NCI-H2029 treated with DMSO at 0.1 percent for 48 hours (cell line): ENCODE results near the gene ATAD1.
"Not testable (repeated sequence)": the region's sequence is repeated elsewhere in the genome, so short reads cannot be mapped to it uniquely, and the experiment has no call there.

Experiments
- DNase-seq: peaks from one replicate; lab custom pipeline; 2025; lab: John Stamatoyannopoulos, UW

ATAD1 gene

DNA sequence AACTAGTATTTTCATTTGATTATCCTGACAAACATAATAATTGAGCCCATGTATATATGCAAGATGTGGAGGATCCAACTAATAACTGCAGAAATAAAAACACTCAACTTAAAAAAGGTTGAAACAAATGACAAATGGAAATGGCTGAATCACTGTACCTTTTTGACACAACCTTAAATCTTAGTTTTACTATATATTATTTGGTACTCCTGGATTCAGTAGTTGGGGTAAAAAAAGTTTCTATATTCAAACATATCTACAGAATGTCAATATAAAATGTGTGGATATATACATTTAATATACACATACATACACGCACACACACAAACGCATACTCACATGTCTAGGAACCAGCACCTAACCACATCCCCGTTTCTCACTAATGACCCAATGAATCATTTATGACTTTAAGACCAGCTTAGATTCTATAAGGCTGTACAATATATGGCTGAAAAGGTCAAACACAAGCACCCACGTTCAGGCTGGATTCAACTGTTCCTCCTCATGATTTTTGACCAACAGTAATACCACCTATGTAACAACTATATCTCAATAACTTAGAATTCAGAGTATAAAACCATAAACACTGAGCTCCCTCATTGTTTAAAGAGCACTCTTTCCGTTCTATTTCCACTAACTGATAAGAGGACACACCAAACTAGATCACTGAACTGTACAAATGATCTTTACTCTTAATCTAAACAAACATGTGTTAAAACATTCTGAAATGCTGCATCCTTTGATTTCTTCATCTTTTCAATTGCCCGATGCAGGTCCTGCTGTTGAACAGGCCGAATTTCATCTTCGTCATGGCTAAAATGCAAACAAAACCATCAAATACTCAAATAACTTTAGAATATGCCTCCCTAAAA is 63.8 kb downstream of the ATAD1 start:
- no peak for DNase-seq

GRCh38 chr10:87752566-87752965 is 65.5 kb downstream of the ATAD1 start:
- no peak for DNase-seq

DNA sequence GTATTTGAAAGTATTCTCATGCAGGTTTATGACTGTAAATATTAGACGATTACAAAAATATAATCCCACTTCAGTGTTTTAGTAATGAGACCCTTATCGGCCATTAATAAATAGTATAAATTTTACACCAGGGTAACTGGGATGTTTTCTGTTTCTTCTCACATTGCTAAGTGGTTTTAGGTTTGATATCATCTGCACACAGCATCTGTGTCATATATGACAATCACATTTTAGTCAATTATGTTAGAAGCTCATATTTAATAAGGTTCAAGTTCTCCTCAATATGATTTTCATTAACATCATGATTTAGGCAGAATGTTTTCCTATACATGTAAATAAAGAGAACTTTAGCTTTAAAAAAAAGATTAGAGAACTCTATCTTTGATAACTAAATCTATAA is 66.8 kb downstream of the ATAD1 start:
- DNase-seq, result no peak

- no peak for DNase-seq
Measured at GRCh38 chr10:87750817-87751216, 67.2 kb downstream of the ATAD1 start.

DNA sequence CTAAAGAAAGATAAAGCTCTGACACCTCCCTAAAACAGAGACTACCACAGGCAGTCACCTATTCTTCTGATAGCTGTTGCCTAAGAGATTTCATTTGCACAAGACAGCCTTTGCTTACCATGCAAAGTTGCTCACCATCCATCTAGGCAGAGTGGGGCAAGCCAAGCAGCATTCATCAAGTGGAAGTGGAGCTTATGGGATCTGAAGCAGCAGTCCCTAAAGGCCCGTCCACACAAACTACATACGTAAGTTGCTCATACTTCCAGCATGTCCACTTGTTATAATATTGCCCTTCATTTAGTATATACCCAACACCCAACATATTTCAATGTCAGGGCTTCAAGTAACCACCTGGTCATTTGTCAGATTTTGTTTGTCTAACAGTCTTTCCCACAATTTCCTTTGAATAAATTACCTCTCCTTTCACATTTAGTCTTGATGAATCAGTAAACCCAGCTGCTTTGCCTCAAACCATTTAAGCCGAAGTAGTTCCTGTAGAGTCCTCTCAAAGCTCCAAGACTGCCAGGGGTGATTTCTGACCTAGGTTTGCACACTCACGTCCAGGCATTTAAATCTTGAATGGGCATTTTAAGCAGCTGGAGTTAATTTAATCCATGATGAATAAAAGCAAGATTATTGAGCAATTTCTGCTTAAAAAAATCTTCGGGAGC is 67.9 kb downstream of the ATAD1 start:
- DNase-seq, result no peak

DNA sequence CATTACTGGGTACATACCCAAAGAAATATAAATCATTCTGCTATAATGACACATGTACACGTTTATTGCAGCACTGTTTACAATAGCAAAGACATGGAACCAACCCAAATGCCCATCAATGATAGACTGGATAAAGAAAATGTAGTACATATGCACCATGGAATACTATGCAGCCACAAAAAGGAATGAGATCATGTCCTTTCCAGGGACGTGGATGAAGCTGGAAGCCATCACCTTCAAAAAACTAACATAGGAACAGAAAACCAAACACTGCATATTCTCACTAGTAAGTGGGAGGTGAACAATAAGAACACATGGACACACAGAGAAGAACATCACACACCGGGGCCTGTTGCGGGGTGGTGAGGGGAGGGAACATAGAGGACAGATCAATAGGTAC is 69.8 kb downstream of the ATAD1 start:
- DNase-seq, result not testable (repeated sequence)

GRCh38 chr10:87746911-87747310 is 71.1 kb downstream of the ATAD1 start:
- no peak for DNase-seq

GRCh38 chr10:87744606-87745005 is 73.4 kb downstream of the ATAD1 start:
- DNase-seq, result no peak

DNA sequence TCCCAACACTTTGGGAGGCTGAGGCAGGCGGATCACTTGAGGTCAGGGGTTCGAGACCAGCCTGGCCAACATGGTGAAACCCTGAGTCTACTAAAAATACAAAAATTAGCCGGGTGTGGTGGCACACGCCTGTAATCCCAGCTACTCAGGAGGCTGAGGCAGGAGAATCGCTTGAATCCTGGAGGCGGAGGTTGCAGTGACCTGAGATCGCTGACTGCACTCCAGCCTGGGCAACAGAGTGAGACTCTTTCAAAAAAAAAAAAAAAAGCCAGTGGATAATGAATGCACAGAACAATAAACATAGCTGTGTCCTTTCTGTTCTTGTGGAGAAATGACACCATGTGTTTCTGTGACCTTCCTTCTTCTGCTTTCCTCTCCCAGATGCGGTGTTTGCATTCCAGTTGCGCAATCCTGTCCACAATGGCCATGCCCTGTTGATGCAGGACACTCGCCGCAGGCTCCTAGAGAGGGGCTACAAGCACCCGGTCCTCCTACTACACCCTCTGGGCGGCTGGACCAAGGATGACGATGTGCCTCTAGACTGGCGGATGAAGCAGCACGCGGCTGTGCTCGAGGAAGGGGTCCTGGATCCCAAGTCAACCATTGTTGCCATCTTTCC is 74.9 kb downstream of the ATAD1 start:
- not testable (repeated sequence) for DNase-seq

DNA sequence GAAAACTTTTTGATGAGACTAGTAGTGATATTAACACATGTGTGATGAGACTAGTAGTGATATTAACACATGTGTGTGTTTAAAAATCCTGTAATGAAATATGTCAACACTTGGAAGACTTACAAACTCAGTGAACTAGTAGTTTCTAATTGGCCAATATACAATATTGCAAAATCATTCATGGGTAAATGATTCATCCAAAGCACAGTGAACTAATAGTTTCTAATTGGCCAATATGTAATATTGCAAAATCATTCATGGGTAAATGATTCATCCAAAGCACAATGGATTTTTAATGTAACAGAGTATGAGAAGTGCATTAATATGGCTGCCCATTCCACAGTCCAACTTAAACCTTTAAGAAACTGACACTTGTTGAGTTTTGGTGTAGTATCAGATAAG is 77.8 kb downstream of the ATAD1 start:
- DNase-seq, result no peak

- no peak for DNase-seq
Measured at GRCh38 chr10:87739703-87740102, 78.3 kb downstream of the ATAD1 start.

DNA sequence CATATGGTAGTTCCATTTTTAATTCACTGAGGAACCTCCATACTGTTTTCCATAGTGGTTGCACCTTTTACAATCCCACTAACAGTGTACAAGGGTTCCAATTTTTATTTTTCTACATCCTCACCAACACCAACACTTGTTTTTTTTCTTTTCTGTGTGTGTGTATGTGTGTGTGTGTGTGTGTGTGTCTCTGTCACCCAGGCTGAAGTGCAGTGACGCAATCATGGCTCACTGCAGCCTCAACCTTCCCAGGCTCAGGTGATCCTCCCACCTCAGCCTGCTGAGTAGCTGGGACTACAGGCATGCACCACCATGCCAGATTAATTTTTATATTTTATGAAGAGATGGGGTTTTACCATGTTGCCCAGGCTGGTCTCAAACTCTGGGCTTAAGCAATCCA is 79.8 kb downstream of the ATAD1 start:
- not testable (repeated sequence) for DNase-seq

DNA sequence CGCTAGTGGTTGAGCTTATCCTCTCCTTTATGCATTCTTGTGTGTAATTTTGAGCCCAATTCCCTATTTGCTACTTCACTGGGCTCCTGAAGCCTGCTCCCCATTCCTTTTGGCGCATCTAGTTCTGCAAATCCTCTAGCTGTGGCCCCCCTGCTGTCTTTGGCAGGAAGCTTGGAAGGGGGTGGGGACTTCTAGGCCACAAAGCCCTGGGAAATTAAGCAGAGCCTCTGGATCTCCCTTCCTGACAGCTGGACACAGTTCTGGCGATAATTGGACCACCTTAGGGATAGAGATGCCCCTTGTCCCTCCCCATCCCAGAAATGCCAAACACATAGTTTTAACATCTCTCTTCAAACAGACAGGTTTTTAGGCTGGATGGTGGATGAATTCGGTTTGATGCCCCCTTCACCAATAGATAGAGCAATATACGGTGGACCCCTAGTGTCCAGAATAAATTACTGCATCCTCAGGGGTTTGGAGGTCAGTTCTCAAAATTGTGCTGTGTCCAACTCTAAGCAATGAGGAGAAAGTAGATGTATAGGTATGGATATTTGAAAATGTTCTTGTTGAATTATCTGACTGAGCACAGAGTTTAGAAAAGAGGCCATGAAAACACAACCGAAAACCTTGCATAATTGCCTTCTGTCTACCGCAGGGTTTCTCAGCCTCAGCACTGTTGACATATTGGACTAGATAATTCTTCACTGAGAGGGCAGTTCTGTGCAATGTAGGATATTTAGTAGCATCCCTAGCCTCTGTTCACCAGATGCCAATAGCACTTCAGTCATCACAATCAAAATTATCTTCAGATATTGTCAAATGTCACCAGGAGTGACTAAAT is 82.8 kb downstream of the ATAD1 start:
- DNase-seq, result no peak

DNA sequence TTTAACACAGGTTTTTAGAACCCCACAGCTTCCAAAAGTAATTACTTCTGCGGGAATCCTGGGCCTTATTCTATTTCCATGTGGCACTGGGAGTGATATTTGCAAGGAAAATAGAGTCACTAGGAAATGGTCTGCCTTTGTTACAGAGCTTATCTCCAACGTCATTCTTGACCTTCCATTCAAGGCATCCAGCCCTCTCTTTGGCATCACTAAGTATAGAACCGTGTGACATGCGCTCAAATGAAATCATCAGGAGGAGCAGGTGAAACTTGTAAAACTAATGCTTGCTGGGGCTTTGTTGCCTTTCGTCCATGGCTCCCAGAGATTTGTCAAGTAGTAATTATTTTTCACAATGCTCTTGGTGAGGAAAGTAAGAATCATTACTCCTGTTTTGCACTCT is 84.9 kb downstream of the ATAD1 start:
- no peak for DNase-seq

GRCh38 chr10:87729940-87730339 is 88.1 kb downstream of the ATAD1 start:
- DNase-seq, result no peak

GRCh38 chr10:87724789-87725188 is 93.2 kb downstream of the ATAD1 start:
- DNase-seq, result no peak

- no peak for DNase-seq
Measured at GRCh38 chr10:87723500-87723899, 94.5 kb downstream of the ATAD1 start.

GRCh38 chr10:87722716-87723115 is 95.3 kb downstream of the ATAD1 start:
- DNase-seq, result no peak

GRCh38 chr10:87721781-87722180 is 96.2 kb downstream of the ATAD1 start:
- DNase-seq, result no peak

GRCh38 chr10:87720665-87721064 is 97.4 kb downstream of the ATAD1 start:
- DNase-seq, result no peak

DNA sequence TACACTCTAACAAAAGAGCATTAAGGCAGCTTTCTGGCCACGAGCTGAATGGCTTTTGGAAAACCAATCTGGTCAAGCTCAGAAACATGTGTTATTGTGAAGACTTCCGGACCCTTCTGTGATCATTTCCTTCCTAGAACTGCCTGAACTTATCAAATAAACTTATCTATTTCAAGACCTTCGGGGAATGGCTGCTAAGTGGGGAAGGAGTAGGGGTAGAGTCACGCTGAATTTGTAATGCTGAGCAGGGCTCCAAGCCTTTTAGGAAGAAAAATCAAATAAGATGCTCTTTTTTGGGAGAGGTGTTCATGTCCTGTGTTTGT is 101.7 kb downstream of the ATAD1 start:
- DNase-seq, result no peak
